HG03575 (cell line): ENCODE data around the gene FOXC2.

Source experiments
- ATAC-seq: cut with Tn5 transposase; IDR thresholded peaks from one replicate; pipeline ENCODE4 v1.9.1; 2021; ENCODE audit not compliant: unreplicated experiment, insufficient number of reproducible peaks, low FRiP score; ENCODE audit errors: extremely low read depth

Gene FOXC2

GRCh38 chr16:86569701-86570447 lies 3.2 kb downstream of the FOXC2 start:
- no peak for ATAC-seq

- no peak for ATAC-seq
Observed at GRCh38 chr16:86570558-86571529, 4.2 kb downstream of the FOXC2 start.

DNA sequence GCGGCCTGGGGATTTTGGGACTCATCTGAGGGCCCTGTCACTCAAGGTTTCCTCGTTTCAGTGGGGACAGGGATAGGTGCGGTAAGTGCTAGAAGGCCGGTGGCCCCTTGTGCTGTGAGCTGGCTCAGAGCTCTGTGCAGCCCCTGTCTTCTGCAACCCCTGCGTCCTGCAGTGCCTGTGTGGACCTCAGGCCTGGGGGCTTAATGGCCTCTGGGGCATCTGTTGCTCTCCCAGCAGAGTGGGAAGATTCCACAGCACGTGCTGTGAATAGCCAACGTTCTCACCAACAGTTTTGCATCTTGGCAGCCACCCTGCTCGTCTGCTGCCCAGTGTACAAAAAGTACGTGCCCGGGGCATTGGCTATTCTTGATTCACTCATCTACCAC lies 4.9 kb downstream of the FOXC2 start:
- no peak for ATAC-seq

- ATAC-seq: no peak
Observed at GRCh38 chr16:86572041-86572521, 5.5 kb downstream of the FOXC2 start.

DNA sequence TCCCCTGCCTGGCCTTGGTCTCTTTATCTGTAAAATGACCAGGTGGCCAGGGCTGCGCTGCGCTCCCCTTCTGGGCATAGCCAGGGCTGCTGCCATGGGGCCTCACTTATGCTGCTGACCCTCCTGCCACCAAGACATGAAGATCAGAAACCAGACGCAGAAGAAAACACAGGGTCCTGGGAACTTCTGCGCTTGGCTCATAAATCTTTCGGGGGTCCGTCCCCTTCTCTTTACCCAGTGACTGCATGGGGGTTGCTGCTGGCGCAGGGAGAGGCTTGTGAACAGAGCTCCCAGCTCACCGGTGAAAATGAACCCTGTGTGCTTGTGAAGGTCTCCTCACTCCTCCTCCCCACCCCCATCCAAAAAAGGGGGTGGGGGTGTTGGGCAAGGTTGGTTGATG lies 6.0 kb downstream of the FOXC2 start:
- no peak for ATAC-seq

- ATAC-seq: no peak
Observed at GRCh38 chr16:86573215-86573614, 6.6 kb downstream of the FOXC2 start.

- no peak for ATAC-seq
Observed at GRCh38 chr16:86573646-86574508, 7.2 kb downstream of the FOXC2 start.

DNA sequence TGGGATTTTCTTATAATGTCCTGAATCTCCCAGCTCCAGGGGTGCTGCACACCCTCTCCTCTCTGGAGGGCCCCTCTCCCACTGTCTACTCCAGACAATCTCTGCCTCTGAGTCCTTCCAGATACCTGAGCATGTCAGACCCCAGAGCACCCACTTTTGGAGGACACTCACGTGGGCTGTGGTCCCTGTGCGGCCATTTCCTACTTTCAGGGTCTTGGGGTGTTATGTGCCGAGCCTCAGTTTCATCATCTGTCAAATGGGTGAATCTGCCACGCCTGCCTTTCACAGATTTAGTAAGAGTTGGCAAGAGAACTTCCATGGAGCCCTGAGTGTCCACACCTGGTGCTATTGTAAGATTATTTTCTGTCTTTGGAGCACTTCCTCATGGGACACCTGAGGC lies 8.0 kb downstream of the FOXC2 start:
- no peak for ATAC-seq

DNA sequence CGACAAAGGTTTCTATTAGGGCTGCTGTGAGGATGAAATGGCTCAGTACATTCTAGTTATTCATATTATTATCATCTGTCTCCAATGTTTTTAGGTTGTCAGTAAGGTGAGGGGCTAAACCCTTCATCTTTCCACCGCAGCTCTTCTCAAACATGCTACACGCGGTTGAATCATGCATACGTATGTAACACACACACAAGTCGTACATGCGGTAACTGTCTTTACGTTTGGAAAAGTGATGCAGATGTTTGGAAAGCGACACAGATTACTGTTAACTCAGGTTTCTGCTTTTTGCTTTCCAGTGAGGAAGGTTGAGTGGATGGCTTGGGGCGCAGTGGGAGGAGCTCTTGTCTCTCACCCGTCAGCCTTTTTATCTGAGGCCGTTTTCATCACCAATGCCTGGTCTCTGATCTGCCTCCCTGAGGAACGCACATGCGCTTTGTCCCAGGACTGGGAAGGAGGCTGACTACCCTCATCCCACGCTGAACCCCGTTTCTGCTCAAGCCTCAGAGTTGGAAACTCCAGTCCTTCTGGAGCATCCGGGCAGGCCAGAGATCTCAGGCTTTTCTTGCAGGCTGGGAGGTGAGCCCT lies 8.6 kb downstream of the FOXC2 start:
- ATAC-seq: no peak

- no peak for ATAC-seq
Observed at GRCh38 chr16:86575754-86576557, 9.3 kb downstream of the FOXC2 start.

DNA sequence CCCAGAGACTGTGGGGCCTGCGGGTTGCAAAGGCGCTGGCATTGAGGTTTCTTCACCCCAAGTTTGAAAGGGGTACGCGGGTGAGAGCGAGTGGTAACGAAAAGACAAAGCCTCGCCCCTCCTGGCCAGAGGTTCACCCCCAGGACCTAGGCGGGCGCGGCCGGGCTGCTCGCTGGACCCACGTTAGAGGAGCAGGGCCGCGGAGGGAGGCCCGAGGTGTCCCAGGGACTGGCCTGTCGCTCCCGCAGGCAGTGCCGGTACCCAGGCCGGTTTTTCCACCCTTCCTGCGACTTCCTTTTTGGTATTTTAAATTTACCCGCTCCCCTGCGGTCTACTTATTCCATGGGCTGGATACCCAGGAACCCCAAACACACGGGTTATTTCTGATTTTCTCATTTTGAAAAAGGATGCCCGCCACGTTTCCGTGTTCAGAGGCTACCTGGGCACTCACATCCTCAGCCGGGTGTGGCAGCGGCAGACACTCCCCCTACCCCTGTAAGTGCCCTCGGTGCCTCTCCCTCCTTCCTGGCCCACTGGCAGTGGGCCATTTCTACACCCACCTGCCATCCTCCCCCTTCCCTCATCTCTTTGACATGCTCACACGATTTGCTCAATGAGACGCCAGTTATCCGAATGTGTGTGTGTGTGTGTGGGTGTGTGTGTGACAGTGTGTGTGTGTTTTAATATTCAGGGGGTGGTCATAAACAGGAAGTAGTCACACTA lies 10.1 kb downstream of the FOXC2 start:
- no peak for ATAC-seq

DNA sequence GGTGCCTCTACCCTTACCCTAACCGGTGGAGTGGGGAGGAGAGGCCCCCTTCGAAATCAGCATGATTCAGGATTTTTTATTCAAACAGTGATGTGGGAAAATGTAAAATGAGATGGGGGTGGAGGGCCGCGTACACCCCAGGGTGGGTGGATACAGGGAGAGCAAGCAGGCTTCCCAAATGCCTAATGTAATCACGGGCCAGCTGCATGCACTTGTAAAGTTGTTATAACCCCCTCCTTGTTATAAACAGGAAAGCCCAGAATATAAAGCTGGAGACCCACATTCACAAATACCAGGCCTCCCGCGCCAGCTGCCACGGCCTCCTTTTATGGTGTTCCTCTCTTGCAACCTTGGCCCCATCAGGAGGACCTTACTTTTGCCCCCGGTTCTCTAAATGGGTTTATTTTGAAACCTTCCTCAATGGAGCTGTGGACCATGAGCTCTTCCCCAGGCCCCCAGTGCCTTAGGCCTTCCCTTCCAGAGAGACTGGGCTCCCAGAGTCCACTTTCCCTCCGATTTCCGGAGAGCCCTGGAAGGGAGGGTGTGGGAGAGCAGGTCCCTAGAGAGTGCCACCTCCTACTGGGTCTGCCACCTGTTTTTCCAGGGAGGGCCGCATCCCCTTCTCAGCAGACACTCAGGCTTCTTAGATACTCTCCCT lies 10.8 kb downstream of the FOXC2 start:
- ATAC-seq: no peak

DNA sequence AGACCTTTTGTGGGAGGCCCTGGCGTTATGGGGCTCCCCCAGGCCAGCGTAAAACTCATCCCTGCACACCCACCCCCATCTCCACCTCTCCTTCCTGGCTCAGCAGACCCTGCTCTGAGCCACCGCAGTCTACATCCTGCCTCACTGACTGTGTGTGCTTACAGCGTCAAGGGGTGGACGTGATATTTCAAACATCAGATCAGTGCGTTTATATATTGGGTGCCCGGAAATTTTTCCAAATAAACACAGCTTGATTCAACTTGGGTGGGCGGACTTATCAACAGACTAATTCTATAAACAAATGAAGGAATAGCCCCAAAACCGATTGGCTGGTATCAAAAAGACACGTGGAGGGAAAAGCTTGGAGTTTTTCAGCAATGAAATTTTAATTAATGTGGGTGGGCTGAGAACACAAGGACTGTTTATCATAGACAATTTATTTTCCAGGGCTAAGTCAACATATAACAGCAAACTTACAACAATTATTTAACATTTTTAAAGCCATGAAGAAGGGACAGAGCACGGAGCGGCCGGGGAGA lies 11.5 kb downstream of the FOXC2 start, which contains the start of gene FOXL1:
TSS of gene FOXL1 (plus strand) at position 489 of the 539 bp plus-strand sequence. CDS start 175 bp downstream, outside the sequence.
- no peak for ATAC-seq

GRCh38 chr16:86578611-86579267 lies 12.1 kb downstream of the FOXC2 start:
- ATAC-seq: no peak

GRCh38 chr16:86579268-86580062 lies 12.8 kb downstream of the FOXC2 start:
- ATAC-seq: no peak
